Subcutaneous adipose tissue (tissue), 4 donors: Measurements from ENCODE around the gene CENPE. TPM values are rescaled to one million over a fixed set of nuclear protein-coding genes. Genes with fewer than 3 reads are reported as not detected.

Experiments
- CTCF ChIP-seq: fragments of 450-650 bp; IDR thresholded peaks from one replicate; pipeline ENCODE4 v1.5.1; 2016; ENCODE audit warnings: low read depth, mild to moderate bottlenecking, control low read depth, antibody characterized with exemption, moderate library complexity
- total RNA-seq, 4 donors: library from RNA; depleted of rRNA; stranded (reverse); fragments of >200 nt; gene quantifications; one replicate each; pipeline ENCODE4 v1.1.0, GENCODE V29; 2016

The CENPE gene
- total RNA-seq, 4 donors from 2014 or later = 0.94 to 3.1 (median 2.4) TPM

DNA sequence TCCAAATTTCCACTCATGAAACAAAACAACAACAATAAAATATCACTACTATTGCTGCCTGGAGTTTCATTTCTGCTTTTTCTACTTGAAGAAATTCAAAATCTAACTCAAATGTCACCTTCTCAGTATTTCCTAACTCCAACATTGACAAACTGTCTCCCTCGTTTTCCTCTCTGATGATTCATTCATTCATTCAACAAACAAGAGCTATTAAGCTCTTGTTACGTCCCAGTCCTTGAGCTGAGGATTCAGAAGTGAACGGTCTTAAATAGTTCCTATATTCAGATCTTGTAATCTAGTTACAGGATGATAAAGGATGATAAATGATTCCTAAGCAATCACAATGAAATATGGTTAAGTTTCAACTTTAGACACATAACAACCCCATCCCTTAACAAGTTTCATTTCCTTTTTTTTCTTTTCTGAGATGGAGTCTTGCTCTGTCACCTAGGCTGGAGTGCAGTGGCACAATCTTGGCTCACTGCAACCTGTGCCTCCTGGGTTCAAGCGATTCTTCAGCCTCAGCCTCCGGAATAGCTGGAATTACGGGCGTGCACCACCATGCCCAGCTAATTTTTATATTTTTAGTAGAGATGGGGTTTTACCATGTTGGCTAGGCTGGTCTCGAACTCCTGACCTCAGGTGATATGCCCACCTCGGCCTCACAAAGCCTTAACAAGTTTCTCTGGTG, 123.3 kb downstream of the CENPE start:
- TF ChIP-seq CTCF = no peak

GRCh38 chr4:103073792-103074438, 124.2 kb downstream of the CENPE start:
- no peak for TF ChIP-seq CTCF

- no peak for TF ChIP-seq CTCF
Observed at GRCh38 chr4:103067841-103068547, 130.1 kb downstream of the CENPE start.

DNA sequence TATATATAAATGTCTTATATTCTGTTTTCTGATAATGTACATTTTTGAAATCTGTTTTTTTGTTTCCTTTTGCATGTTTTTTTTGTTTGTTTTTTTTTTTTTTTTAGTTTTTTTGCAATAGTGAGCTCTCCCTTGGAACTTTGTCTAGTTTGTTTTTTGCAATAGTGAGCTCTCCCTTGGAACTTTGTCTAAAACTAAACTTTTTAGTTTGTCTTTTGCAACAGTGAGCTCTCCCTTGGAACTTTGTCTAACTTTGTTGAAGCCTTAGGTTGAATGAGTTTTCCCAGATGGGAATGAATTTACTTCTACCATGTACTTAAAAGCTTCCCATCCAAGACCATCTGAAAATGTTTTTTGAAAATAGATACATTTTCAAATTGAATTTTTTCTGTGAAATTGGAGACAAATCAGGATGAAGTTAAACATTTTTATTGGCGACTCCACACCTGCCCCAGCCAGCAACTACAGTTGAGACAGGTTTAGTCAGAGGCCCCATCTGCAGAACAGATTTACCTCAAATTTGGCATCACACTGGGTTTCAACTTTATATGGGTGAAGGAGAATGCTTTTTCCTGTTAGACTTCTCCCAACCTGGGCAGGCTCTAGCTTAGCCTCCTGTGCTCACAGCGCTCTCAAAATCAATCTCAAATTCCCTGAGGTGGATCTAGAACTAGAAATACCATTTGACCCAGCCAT, 137.5 kb downstream of the CENPE start:
- TF ChIP-seq CTCF = no peak

Other genes starting within 250 kb of the CENPE start
- 1 to 10 TPM in 3 of 4 donors, not detected in 1; 1.9 to 3.1 (median 2.5) TPM for gene SLC9B1, start 178.6 kb downstream of the CENPE start, total RNA-seq
- gene SLC9B2, start 121.6 kb downstream of the CENPE start, total RNA-seq = 10 to 100 TPM; 14.8 to 17.4 (median 15.6) TPM
- 10 to 100 TPM; 33.1 to 65.8 (median 52.9) TPM for gene BDH2, start 98.5 kb downstream of the CENPE start, total RNA-seq